Sciatic nerve (tissue), 2 donors: ENCODE measurements around the gene DUSP16. TPM values are rescaled to one million over a fixed set of nuclear protein-coding genes. Genes with fewer than 3 reads are reported as not detected.
"Not testable (repeated sequence)": the region's sequence is repeated elsewhere in the genome, so short reads cannot be mapped to it uniquely, and the experiment has no call there.

ENCODE experiments used
- ATAC-seq: fragments of 200-7000 bp; cut with Tn5 transposase; one replicate; pipeline ENCODE4 v1.9.1; 2020; ENCODE audit warnings: mild to moderate bottlenecking, moderate library complexity
- DNase-seq: peaks from one replicate; pipeline ENCODE4 v3.0.0-alpha.2; 2020; ENCODE audit warnings: low spot score
- intact Hi-C: fragments of 100-400 bp; cut with DNase I; formaldehyde crosslinking; loops from one replicate; pipeline ENCODE4 v1.14.2; 2022
- total RNA-seq: library from RNA; stranded (reverse); fragmentation: NEBNext Ultra II Directional; extraction: Animal tissue kit (Norgen Biotek cat#: 25700); gene quantifications from one replicate; pipeline ENCODE4 v1.2.1, GENCODE V29; 2021
- donor health status: DM: no; HTN: no; CAD: no.
- donor health status: DM: no; HTN: no; CAD: no.

Gene DUSP16
- total RNA-seq, 1 donor from 2014 or later = 28.6 TPM

DNA sequence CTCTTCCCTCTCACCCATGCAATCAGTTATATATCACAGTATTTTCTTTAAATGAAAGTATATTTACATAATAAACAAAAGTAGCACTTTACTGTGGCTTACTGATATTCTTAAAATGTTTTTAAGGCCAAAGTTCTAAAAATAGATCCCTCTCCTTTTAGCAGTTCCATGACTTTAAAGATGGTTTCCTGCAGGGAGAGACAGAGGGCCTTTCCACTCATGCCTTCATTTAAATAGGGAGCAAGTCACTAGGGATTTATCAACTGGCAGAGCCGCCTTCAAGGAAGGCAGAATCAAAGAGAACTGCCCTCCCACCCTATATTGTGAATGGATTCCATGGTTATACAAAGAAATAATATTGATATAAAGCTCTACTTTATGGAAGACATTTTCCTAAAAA, 55.5 kb downstream of the DUSP16 start:
- intact Hi-C loops = no loop called here
- no peak for DNase-seq
- ATAC-seq = no peak

DNA sequence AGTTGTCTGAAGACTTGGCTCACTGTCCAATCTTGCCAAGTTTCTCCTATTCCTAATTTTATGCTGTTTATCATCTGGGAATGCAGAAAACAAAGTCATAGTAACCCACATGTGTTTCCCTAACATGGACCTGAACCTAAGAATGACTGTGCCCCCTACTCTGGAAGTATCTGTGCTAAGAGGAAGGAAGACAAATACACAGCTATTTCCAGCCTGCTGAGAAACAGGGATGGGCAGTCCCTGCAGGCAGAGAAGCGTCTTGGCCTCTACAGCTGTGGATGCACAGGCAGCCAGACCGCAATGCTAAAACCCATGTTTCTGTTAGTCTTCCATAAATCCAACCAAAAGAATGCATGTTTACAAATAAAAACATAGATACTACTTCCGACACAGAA, 56.2 kb downstream of the DUSP16 start:
- no peak for DNase-seq
- intact Hi-C loops = no loop called here
- ATAC-seq = peak; percentile 90

DNA sequence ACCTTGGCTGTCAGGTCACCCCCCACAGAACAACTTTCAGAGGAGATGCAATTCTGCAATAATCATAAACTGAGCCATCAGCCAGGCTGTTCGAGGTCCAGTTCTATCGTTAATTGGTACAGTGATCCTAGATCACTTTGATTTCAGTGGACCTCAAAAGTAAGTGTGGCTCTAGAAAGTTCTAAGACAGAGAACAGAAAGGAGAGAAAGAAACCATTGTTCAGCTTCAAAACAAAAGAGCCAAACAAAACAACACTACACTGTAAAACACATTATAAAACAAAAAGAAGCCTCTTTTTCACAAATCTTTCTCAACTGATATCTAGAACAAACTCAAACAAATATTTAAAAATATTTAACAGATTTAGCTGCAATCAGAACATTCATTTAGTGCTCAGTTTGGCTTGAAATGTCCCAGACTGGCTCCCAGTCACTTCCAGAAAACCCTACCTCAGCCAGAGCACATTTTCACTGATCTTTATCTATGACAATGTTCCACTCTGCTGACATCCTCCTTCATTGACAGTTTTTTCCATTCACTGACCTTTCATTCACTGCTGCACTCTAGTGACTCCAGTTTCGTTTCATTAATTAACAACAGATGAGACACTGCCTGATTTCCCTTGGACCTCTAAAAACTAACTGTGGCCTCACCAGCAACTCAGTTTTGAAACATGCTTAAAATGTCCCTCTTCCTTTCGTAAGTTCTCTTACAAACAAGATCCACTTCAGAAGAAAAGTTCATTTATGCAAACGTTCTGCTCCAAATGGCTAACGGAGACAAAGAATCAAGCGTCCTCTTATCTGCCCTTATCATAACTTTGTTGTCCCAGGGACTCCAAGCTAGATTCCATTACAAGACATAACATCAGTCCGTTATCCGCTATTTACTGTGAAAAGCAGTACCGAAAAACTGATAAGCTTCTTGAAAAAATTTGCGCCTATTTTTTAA, 56.8 kb downstream of the DUSP16 start:
- intact Hi-C loops = no loop called here
- DNase-seq = no peak

DNA sequence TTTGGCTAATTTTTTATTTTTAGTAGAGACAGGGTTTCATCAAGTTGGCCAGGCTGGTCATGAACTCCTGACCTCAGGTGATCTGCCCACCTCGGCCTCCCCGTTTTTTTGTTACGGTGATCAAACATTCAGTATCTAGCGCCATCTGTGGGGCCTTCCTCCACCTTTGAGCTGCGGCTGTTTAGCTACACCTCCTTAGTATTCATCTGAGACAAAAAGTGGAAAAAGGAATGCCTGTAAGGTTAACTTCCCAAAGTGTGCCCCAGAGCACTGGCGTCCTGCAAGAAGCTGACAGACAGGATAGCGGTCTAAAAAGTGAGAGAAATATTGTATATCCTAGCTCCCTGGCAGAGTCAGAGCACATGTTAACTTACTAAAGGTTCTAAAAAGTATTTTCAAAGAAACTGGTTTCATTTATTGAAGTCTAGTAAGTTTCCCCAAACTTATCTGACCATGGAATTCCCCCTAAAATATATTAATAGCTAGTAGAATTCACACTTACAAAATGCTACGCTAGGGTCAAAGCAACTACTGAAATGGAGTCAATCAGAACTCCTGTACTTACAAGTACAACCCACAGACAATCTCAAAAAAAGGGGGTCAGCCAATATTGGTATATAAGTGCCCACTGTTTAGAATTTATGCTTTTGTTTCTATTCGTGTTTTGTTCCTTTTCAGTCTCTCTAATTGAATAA, 59.1 kb downstream of the DUSP16 start:
- intact Hi-C loops = no loop called here
- ATAC-seq = no peak
- DNase-seq = no peak

More for the DNA sequence above, 56.8 kb downstream of the DUSP16 start:
- ATAC-seq = peak; percentile 96

DNA sequence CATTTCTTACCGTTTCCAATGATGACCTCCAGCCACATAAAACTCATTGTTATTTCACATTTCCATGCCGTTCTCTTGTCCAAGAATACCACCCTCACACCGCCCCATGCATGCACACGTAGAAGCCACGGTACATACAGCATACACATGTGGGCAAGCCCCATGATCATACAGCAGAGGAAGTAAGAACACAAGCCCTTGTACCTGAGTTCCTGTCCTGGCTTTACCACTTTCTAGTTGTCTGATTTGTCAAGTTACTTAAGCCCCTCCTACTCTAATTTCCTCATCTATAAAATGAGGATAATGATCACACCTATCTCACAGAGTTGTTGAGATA, 59.9 kb downstream of the DUSP16 start:
- ATAC-seq (no peak), DNase-seq (no peak)
- intact Hi-C loops = no loop called here

DNA sequence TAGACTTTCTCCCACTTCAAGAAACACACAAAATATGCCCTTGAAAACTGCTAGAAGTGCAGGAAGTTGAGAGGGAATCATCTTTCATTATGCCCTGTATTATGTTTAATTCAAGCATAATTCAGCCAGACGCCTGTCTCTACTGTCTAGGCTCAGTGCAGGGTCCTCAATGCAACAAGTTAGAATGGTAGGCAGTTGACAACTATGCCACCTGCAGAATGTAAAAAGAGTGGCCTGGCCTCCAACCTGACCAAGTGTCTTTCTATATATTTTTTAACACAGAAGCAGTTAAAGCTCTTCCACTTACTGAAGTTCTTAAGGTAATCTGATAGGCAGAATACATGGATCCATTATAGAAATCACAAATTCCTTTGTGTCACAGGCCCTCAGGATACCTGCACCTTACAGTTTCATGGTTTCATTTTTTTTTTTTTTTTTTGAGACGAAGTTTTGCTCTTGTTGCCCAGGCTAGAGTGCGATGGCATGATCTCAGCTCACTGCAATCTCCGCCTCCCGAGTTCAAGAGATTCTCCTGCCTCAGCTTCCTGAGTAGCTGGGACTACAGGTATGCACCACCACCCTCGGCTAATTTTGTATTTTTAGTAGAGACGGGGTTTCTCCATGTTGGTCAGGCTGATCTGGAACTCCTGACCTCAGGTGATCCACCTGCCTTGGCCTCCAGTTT, 60.4 kb downstream of the DUSP16 start:
- intact Hi-C loops, DNase-seq, ATAC-seq: not testable (repeated sequence)

DNA sequence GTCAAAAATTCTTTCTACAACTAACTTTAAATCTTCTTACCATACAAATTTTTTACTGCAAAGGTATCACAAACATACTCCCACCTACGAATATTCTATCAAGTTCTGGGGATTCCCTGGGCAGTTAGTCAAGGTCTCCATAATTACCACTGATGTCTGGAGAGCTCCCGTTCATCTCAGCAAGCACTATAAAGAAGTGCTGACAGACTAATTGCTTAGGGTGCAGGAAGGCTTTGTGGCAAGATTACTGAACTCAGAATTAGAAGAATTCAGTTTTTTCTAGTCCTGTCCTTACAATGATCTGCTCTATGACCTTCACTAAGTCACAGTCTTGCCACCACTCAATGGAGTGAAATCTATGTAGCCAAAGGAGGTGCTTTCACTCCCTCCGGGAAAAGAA, 61.5 kb downstream of the DUSP16 start:
- intact Hi-C loops = no loop called here
- DNase-seq = no peak
- no peak for ATAC-seq

DNA sequence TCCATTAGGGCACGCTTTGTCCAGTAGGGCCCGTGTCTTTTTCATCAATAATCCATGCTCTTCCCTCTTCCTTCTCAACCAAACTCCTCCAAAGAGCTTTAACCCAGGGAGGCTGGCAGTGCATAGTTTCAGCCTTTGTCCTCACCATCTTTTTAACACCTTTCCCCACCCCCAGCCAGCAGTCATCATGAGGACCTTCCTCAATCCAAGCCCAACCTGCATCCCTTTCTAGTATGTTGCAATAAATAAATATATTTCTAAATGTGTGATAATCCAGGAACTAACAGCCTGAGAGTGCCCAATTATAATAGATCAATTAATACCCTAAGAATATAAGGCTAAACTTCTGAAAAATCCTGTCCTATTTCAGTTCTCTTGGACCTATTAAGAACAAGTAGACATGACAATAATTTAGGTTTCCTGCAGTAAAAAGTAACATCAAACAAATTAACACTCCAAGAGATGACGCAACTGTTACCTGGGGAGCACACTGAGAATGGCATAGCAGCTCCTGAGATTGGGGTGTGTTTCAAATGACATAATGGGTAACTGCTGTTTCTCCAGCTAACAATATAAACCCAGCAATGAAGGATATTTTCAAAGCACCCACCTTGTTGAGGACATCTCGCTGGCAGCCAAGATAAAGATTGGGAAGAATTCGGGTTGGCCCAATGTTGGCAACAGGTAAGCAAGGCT, 62.6 kb downstream of the DUSP16 start:
- ATAC-seq (no peak), DNase-seq (no peak)
- intact Hi-C loops = no loop called here

DNA sequence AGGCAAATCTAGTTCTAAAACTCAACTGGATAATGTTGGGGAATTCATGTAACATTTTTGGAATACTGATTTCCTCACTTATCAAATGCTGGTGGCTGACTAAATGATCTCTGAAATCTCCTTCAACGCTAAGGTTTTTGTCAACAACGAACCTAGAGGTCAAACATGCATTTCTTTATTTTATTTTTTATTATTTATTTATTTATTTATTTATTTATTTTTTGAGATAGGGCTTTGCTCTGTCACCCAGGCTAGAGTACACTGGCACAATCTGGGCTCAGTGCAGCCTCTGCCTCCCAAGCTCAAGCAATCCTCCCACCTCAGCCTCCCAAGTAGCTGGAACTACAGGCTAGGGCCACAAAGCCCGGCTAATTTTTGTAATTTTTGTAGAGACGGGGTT, 64.5 kb downstream of the DUSP16 start:
- intact Hi-C loops = no loop called here
- ATAC-seq = no peak
- no peak for DNase-seq

DNA sequence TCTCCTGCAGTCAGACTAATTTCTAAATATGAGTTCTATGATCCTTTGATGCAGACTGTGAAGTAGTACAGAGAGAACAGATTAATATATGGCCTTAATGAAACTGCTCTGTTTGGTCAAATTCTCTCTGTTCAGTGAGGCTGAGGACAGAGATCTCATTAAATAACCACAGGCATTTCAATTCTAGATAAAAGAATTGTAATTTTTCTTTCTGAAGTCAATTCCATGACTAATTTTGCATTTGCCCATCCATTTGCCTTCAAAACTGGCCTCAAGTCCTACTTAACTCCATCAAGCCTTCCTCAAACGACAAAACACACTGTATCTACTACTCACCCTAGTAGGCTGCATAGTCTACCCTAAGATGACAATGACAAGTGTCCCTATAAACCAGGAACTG, 67.1 kb downstream of the DUSP16 start:
- ATAC-seq = no peak
- intact Hi-C loops = no loop called here
- no peak for DNase-seq

DNA sequence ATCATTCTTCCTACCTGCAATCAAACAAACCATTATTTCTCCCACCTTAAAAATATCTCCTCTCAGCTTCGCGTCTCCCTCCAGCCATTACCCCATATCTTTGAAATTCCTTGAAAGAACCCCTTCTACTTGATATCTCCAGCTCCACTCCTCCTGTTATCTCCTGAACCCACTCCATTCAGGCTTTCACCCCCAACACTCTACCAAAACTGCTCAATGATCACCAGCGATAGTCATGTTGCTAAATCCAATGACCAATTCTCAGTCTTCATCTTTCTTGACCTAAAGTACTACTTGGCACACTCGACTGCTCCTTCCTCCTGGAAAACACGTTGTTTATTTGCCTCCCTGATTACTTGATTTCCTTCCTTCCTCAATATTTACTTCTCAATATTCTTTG, 70.1 kb downstream of the DUSP16 start:
- ATAC-seq (no peak), DNase-seq (no peak)
- intact Hi-C loops = no loop called here

DNA sequence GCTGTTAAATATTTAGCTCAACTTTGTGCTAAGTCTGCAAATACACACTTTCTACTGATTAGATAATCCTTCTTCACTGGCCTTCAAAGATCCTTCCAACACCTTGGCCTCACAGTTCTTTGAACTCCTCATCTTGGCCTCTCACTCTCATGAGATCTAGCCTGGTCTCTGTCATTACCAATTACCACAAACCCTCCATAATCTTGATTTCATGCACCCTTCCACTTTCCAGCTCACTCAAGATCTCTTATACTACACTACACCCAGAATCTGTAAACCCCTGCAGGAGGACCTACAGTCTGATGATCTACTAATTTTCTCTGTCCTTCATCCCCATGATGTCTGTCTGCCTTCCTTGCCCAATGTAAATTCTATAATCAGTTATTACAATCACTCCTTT, 71.1 kb downstream of the DUSP16 start:
- DNase-seq (no peak), ATAC-seq (no peak)
- intact Hi-C loops = no loop called here

DNA sequence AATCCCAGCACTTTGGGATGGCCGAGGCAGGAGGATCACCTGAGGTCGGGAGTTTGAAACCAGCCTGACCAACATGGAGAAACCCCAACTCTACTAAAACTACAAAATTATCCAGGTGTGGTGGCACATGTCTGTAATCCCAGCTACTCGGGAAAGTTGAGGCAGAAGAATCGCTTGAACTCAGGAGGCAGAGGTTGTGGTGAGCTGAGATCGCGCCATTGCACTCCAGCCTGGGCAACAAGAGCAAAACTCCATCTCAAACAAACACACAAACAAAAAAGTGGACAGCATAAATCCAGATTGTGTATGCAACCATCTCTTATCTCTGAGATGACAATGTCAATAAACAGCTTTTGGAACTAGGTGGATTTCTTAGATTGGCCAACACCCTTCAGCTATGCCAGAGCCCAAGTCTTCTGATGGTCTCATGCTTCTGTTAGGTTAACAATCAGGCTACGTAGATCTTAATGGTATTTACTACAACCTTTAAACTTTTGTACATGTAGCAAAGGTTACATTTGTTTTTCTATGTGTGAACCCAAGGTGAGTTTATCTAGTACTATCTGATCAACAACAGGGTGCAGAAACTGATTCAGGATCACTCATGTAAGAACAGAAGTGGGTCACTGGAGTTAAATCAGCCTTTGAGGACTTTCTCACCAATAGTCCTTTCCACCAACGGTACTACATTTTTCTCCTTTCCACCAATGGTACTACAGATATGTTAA, 73.7 kb downstream of the DUSP16 start:
- no peak for ATAC-seq
- intact Hi-C loops = no loop called here
- DNase-seq = no peak

DNA sequence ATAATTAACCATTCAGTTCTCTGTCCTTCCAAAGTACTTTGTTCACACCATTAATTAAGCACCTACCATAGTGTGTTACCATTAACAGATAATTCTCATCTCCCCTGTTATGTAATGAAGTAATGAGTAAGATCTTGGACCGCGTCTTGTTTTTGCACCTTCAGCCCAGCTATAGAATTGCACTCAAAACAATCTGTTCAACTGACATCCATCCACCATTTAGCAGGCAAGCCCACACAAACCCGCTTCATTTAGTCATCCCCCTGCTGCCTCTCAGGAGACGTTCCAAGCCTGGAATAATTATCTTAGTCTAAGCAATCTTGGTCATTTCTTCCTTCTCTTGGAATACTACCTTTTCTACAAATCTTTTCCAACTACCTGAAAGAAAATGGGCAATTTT, 74.4 kb downstream of the DUSP16 start:
- no peak for DNase-seq
- no peak for ATAC-seq
- intact Hi-C loops = no loop called here

DNA sequence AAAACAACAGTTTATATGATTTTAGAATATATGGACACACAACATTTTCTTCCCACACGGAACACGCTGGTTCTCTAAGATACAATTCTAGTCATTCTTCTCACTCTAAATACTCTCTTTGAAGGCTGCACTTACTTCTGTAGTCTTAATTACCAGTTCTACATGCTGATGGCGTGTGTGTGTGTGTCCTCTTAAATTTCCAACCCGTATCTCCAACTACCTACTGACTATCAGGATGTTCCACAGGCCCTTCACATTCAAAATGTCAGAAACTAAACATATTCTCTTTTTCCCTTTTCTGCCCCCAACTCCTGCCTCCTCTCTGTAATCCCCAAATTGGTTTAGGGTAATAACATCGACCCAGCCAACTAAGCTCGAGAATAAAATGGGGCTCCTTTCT, 75.2 kb downstream of the DUSP16 start:
- ATAC-seq (no peak), DNase-seq (no peak)
- intact Hi-C loops = no loop called here

DNA sequence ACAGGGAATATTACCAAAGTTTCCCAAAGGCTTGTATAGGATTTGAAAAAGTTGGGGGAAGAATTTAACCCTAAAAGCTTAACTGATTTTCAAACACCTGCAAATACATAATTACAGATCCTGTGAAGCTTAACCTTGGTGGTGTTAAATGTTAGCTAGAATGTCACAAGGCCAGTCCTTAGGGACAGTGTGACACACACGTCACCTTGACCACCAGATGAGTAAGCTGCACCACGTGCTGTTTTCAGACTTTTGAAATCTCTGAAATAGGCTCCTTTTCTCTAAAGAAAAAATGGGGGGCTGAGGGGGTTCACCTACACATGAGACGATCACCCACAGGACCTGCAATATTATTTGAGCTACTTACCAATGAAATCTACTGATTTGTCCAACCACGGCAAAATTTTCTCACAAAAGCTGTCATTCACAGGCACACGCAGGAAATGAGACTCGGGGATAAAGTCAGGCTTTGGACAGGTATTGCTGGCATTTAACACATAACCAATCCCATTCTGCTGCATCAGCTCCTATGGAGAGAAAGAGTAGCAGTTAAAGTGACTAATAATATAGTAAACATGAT, 75.9 kb downstream of the DUSP16 start:
- intact Hi-C loops = no loop called here
- DNase-seq = no peak
- ATAC-seq = no peak

DNA sequence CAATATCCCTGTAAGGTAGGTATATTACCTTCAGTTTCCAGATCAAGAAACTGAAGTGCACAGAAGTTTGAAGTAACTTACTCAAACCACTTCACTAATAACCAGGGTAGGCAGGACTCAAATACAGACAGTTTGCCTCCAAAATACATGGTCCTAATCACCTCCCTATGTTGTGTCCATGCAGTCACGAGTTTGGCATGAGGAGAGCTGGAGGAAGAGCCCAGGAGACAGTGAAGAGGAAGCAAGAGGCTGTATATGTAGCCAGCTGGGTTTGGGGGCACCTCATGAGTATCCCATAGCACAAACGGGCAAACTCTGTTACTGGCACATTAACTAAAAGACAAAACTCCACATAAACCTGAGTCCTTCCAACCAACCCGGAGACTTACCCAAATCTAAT, 79.2 kb downstream of the DUSP16 start:
- no peak for DNase-seq
- ATAC-seq = no peak
- intact Hi-C loops = no loop called here

DNA sequence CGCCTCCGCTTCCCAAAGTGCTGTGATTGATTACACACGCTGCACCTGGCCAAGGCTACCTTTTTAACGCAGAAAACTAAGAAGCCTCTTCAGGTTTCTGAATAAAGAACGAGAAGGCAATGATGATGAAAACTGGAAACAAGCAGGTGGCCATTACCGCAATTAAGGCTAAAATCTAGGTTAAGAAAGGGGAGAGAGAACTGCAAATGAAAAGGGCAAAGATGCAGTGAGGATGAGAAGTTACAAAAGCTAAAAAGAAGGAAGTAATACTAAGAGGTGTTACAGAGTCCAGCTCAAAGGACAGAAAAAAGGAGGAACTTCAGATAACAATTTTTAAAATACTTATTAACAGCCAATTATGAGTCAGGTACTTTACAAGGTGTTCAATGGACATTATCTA, 79.7 kb downstream of the DUSP16 start:
- intact Hi-C loops = no loop called here
- no peak for ATAC-seq
- no peak for DNase-seq
